Ishikawa (cell line): ENCODE measurements around the gene SLAMF8.

Source experiments
- CEBPB ChIP-seq: IDR thresholded peaks from 2 replicates; pipeline ENCODE4 v1.6.1; 2012
- CREB1 ChIP-seq: IDR thresholded peaks from 2 replicates; pipeline ENCODE4 v1.6.1; 2012; ENCODE audit warnings: low read depth
- EGR1 ChIP-seq: IDR thresholded peaks from 2 replicates; pipeline ENCODE4 v1.6.1; 2012
- EP300 ChIP-seq: IDR thresholded peaks from 2 replicates; pipeline ENCODE4 v1.6.1; 2012; ENCODE audit warnings: borderline replicate concordance
- FOXM1 ChIP-seq: IDR thresholded peaks from 2 replicates; pipeline ENCODE4 v1.6.1; 2012; ENCODE audit warnings: low read depth, borderline replicate concordance
- MAX ChIP-seq: IDR thresholded peaks from 2 replicates; pipeline ENCODE4 v1.6.1; 2012
- NFIC ChIP-seq: IDR thresholded peaks from 2 replicates; pipeline ENCODE4 v1.6.1; 2012
- RAD21 ChIP-seq: IDR thresholded peaks from 2 replicates; pipeline ENCODE4 v1.6.1; 2012; ENCODE audit warnings: low read depth
- REST ChIP-seq: IDR thresholded peaks from 2 replicates; pipeline ENCODE4 v1.6.1; 2012; ENCODE audit warnings: low read depth, mild to moderate bottlenecking
- TAF1 ChIP-seq: IDR thresholded peaks from 2 replicates; pipeline ENCODE4 v1.6.1; 2012; ENCODE audit warnings: low read depth, mild to moderate bottlenecking
- TCF12 ChIP-seq: IDR thresholded peaks from 2 replicates; pipeline ENCODE4 v1.6.1; 2012; ENCODE audit warnings: low read depth
- TEAD4 ChIP-seq: IDR thresholded peaks from 2 replicates; pipeline ENCODE4 v1.6.1; 2012
- USF1 ChIP-seq: IDR thresholded peaks from 2 replicates; pipeline ENCODE4 v1.6.1; 2012
- YY1 ChIP-seq: IDR thresholded peaks from 2 replicates; pipeline ENCODE4 v1.6.1; 2012; ENCODE audit warnings: low read depth
- ZBTB7A ChIP-seq: IDR thresholded peaks from 2 replicates; pipeline ENCODE4 v1.6.1; 2012; ENCODE audit warnings: low read depth

The SLAMF8 gene

DNA sequence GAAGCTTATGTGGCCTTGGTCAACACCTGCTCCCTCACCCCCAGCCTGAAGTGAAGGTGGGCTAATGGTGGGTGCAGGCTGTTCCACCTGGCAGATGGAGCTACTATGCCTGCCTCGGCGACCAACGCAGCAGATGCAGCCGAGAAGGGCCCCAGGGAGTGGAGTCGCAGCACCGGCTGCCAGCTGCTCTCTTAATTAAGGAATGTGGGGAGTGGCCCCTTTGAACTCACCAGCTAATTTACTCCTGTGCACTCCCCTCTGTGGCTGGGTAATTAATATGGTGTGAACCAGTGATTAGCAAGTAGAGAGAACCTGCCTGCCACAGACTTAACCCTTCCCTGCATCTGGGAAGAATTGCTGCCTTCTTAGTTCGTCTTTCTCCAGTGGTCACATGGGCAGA lies 3.3 kb upstream of the SLAMF8 start:
- TF ChIP-seq NFIC (no peak), REST (no peak), FOXM1 (no peak)

DNA sequence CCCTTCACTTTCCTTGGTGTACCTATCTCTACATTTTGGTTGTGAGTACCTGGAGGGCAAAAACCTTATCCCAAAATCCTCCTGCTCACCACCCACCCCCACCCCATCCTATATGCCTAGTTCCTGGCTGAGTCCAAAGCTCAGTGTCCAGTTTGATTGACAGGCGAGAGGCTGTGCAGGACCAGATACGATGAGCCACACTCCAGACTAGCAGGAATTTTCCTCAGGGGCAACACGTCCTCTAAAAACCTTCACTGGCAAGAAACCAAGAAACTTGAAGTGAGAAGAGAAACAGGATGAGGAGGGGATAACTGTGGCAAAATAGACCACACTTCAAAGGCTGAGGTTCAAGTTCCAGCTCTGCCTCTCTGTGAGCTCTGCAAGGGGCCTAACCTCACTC lies 1.1 kb upstream of the SLAMF8 start:
- TF ChIP-seq ZBTB7A (no peak), TAF1 (no peak), CEBPB (no peak), FOXM1 (no peak), REST (no peak), YY1 (no peak), USF1 (no peak), RAD21 (no peak)

GRCh38 chr1:159827102-159827490 lies 423 bp downstream of the SLAMF8 start:
- TF ChIP-seq USF1 (no peak), EP300 (no peak), MAX (no peak), CEBPB (no peak), FOXM1 (no peak), TCF12 (no peak), NFIC (no peak)

DNA sequence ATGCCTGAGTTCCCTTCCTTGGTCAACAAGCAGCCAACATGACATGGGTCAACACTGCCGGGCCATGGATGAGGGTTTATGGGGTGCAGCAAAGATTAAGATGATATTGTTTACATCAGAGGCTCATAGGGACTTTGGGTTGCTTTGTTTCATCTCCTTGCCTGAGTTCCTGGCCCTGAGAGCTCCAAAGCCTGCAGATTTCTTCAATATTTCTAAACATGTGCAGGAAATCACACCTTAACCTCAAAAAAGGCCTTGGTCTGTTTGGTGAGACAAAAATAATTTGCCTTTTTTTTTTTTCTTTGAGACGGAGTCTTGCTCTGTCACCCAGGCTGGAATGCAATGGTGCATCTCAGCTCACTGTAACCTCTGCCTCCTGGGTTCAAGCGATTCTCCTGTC lies 876 bp downstream of the SLAMF8 start:
- TF ChIP-seq CREB1, result no peak
- no peak for TF ChIP-seq REST
- no peak for TF ChIP-seq TEAD4
- TF ChIP-seq YY1, result no peak
- TF ChIP-seq TCF12, result no peak
- no peak for TF ChIP-seq TAF1
- no peak for TF ChIP-seq USF1
- TF ChIP-seq EP300, result no peak
- no peak for TF ChIP-seq CEBPB
- TF ChIP-seq NFIC, result no peak

GRCh38 chr1:159828176-159828575 lies 1.5 kb downstream of the SLAMF8 start:
- no peak for TF ChIP-seq YY1
- TF ChIP-seq CREB1, result no peak
- no peak for TF ChIP-seq EGR1
- TF ChIP-seq TCF12, result no peak
